DND-41 (cell line): ENCODE measurements around the gene ARHGEF4.

Experiments used
- ATAC-seq: fragments of 200-7000 bp; cut with Tn5 transposase; 3 replicates; pipeline ENCODE4 v1.9.1; 2021; ENCODE audit warnings: low read depth; ENCODE audit not compliant: insufficient read depth
- DNase-seq: peaks from one replicate; pipeline ENCODE4 v3.0.0-alpha.2; 2020
- H2AFZ ChIP-seq: 2 replicates; pipeline ENCODE4 v1.6.0; 2012; ENCODE audit warnings: low read depth, low read length
- H3K27ac ChIP-seq: 2 replicates; pipeline ENCODE4 v1.5.1; 2012; ENCODE audit warnings: low read length, inconsistent platforms
- H3K27me3 ChIP-seq: fragments of 200-600 bp; sonication (generic); 2 replicates; pipeline ENCODE4 v1.6.0; 2012; ENCODE audit warnings: low read length, mild to moderate bottlenecking, inconsistent platforms; ENCODE audit not compliant: insufficient read depth, poor library complexity
- H3K36me3 ChIP-seq: 2 replicates; pipeline ENCODE4 v1.5.1; 2012; ENCODE audit warnings: low read length, inconsistent platforms; ENCODE audit not compliant: insufficient read depth
- H3K4me1 ChIP-seq: 2 replicates; pipeline ENCODE4 v1.5.1; 2012; ENCODE audit warnings: mild to moderate bottlenecking, low read length; ENCODE audit not compliant: insufficient read depth
- H3K4me2 ChIP-seq: 2 replicates; pipeline ENCODE4 v1.6.0; 2012; ENCODE audit warnings: mild to moderate bottlenecking, moderate library complexity, low read length, inconsistent platforms; ENCODE audit not compliant: insufficient read depth
- H3K4me3 ChIP-seq, 2 experiments: fragments of 200-600 bp in 1 of 2; shearing (Covaris generic) in 1 of 2; 2 replicates each; pipeline ENCODE4 v1.5.1; 2012 to 2016; ENCODE audit warnings: inconsistent platforms in 2 of 2, low read length in 2 of 2, mild to moderate bottlenecking in 2 of 2, low read depth in 1 of 2, moderate library complexity in 1 of 2
- H3K79me2 ChIP-seq: 2 replicates; pipeline ENCODE4 v1.6.0; 2012; ENCODE audit warnings: low read length, inconsistent platforms; ENCODE audit not compliant: insufficient read depth
- H3K9ac ChIP-seq: 2 replicates; pipeline ENCODE4 v1.6.0; 2012; ENCODE audit warnings: low read depth, mild to moderate bottlenecking, inconsistent platforms, low read length, moderate library complexity
- H3K9me3 ChIP-seq: 2 replicates; pipeline ENCODE4 v1.5.1; 2012; ENCODE audit warnings: low read length, moderate library complexity, mild to moderate bottlenecking, inconsistent platforms; ENCODE audit not compliant: insufficient read depth, severe bottlenecking
- H4K20me1 ChIP-seq: 2 replicates; pipeline ENCODE4 v1.6.0; 2012; ENCODE audit warnings: low read length; ENCODE audit not compliant: insufficient read depth
- CTCF ChIP-seq: IDR thresholded peaks from 2 replicates; pipeline ENCODE4 v1.5.1; 2012; ENCODE audit warnings: borderline replicate concordance, low read length, moderate library complexity, mild to moderate bottlenecking; ENCODE audit not compliant: poor library complexity, severe bottlenecking; ENCODE audit errors: extremely low read depth
- EZH2 ChIP-seq: IDR thresholded peaks from 3 replicates; pipeline ENCODE4 v1.6.1; 2012; ENCODE audit warnings: borderline replicate concordance, low read depth, mild to moderate bottlenecking, moderate library complexity, low read length, inconsistent platforms; ENCODE audit not compliant: severe bottlenecking

ARHGEF4 gene

GRCh38 chr2:130799295-130799694 is 37.4 kb upstream of the ARHGEF4 start:
- Histone ChIP-seq H3K36me3 (no peaks in the 10 kb centered on the region), H3K9me3 (no peaks in the 10 kb centered on the region), H3K27ac (no peak overlapping the region), H3K79me2 (no peaks in the 10 kb centered on the region), H3K4me2 (no peak overlapping the region), H3K27me3 (peaks cover 8% of the 10 kb centered on the region), H2AFZ (no peak overlapping the region), H3K4me3 (no peak overlapping the region), H3K9ac (no peak overlapping the region), H4K20me1 (no peaks in the 10 kb centered on the region), H3K4me1 (peaks cover 18% of the 10 kb centered on the region)
- no peak for ATAC-seq
- no peak for DNase-seq
- TF ChIP-seq EZH2 (no peak), CTCF (no peak)

DNA sequence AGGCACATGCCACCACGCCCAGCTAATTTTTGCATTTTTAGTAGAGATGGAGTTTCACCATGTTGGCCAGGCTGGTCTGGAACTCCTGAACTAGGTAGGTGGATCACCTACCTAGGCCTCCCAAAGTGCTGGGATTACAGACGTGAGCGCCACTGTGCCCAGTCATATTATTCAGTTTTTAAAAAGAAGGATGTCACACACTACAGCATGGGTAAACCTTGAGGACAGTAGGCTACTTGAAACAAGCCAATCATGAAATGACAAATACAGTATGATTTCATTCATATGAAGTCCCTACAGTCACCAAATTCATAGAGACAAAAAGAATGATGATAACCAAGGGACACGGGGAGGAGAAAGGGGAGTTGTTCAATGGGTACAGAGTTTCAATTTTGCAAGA is 31.1 kb upstream of the ARHGEF4 start:
- Histone ChIP-seq H4K20me1 (no peaks in the 10 kb centered on the region), H3K4me2 (no peak overlapping the region), H3K36me3 (no peaks in the 10 kb centered on the region), H3K4me3 (no peak overlapping the region), H3K27ac (no peak overlapping the region), H2AFZ (no peak overlapping the region), H3K27me3 (no peaks in the 10 kb centered on the region), H3K4me1 (no peaks in the 10 kb centered on the region), H3K79me2 (no peaks in the 10 kb centered on the region), H3K9ac (no peak overlapping the region), H3K9me3 (no peaks in the 10 kb centered on the region)
- ATAC-seq (no peak), DNase-seq (no peak)
- TF ChIP-seq EZH2 (no peak), CTCF (no peak)

DNA sequence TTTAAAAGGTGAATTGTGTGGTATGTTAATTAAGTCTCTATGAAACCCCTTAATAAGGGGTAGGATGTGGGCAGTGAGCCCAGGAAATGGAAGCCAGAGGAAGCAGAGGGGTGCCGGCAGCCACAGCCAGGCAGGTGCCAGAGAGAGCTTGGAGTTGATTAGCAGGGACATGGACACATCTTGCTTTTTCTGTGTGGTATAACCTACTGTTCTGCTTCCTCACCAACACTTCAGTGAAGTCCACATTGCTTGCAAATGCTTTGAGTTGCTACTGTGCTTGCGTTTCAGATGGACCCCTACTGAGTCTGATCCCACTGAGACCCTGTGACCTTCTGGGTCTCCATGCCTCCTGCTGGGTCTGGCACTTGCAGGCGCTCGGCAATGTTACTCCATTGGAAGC is 30.3 kb upstream of the ARHGEF4 start:
- ATAC-seq (peak; percentile 88), DNase-seq (peak; percentile 43)
- no peaks in the 10 kb centered on the region for H3K27me3 ChIP-seq
- H3K36me3 ChIP-seq: no peaks in the 10 kb centered on the region
- H3K79me2 ChIP-seq: no peaks in the 10 kb centered on the region
- H3K9ac ChIP-seq: no peak overlapping the region
- H4K20me1 ChIP-seq: no peaks in the 10 kb centered on the region
- no peak overlapping the region for H3K4me3 ChIP-seq
- H3K4me2 ChIP-seq: no peak overlapping the region
- H3K9me3 ChIP-seq: no peaks in the 10 kb centered on the region
- H3K27ac ChIP-seq: no peak overlapping the region
- no peaks in the 10 kb centered on the region for H3K4me1 ChIP-seq
- H2AFZ ChIP-seq: no peak overlapping the region
- TF ChIP-seq CTCF (no peak), EZH2 (no peak)
